Natural killer cell (primary cell): ENCODE measurements around the gene KRTAP4-8. TPM values are rescaled to one million over a fixed set of nuclear protein-coding genes. Genes with fewer than 3 reads are reported as not detected.
"Not testable (repeated sequence)": the region's sequence is repeated elsewhere in the genome, so short reads cannot be mapped to it uniquely, and the experiment has no call there.

ENCODE experiments used
- ATAC-seq, 3 donors: fragments of 150-1000 bp in 2 of 3; fragments of 200-7000 bp in 1 of 3; cut with Tn5 transposase; 1 replicate in 1 of 3; 2 replicates in 2 of 3; pipeline ENCODE4 v1.10.0; 2021; ENCODE audit warnings: mild to moderate bottlenecking in 2 of 3, moderate library complexity in 2 of 3
- DNase-seq, 2 donors: peaks; one replicate each; pipeline versions ENCODE4 v3.0.0 to v3.0.0-alpha.2; 2013 to 2021; ENCODE audit warnings: mixed read lengths in 1 of 2
- H3K27ac ChIP-seq: one replicate; pipeline ENCODE4 v1.5.1; 2013; ENCODE audit warnings: mild to moderate bottlenecking, low read length
- H3K27me3 ChIP-seq: one replicate; pipeline ENCODE4 v1.6.1; 2013; ENCODE audit warnings: low read length; ENCODE audit not compliant: control insufficient read depth, insufficient read depth
- H3K36me3 ChIP-seq: one replicate; pipeline ENCODE4 v1.6.1; 2013; ENCODE audit warnings: low read length; ENCODE audit not compliant: control insufficient read depth, insufficient read depth
- H3K4me1 ChIP-seq: one replicate; pipeline ENCODE4 v1.6.1; 2013; ENCODE audit warnings: low read length; ENCODE audit not compliant: control insufficient read depth, insufficient read depth
- H3K4me3 ChIP-seq: one replicate; pipeline ENCODE4 v1.5.1; 2013; ENCODE audit warnings: low read length
- H3K9me3 ChIP-seq: one replicate; pipeline ENCODE4 v1.6.1; 2013; ENCODE audit warnings: low read length; ENCODE audit not compliant: control insufficient read depth, insufficient read depth
- H3K27ac Mint-ChIP-seq, 2 donors: one replicate each; pipeline ENCODE4 v1.8.0; 2022; ENCODE audit warnings: mild to moderate bottlenecking in 2 of 2, mixed read lengths in 2 of 2, moderate library complexity in 1 of 2
- H3K27me3 Mint-ChIP-seq, 2 donors: one replicate each; pipeline ENCODE4 v1.8.0; 2022; ENCODE audit warnings: low read depth in 2 of 2, mixed read lengths in 2 of 2
- H3K36me3 Mint-ChIP-seq: one replicate; pipeline ENCODE4 v1.8.0; 2022; ENCODE audit warnings: mixed read lengths
- H3K4me1 Mint-ChIP-seq, 2 donors: one replicate each; pipeline ENCODE4 v1.8.0; 2022; ENCODE audit warnings: mixed read lengths in 2 of 2
- H3K4me3 Mint-ChIP-seq: one replicate; pipeline ENCODE4 v1.8.0; 2022; ENCODE audit warnings: mild to moderate bottlenecking, moderate library complexity, mixed read lengths
- H3K9me3 Mint-ChIP-seq, 2 donors: one replicate each; pipeline ENCODE4 v1.8.0; 2022; ENCODE audit warnings: mixed read lengths in 2 of 2
- WGBS: methylation state at CpG from one replicate; pipeline ENCODE4 v1.1.7; 2013; ENCODE audit warnings: missing lambda C conversion rate; ENCODE audit not compliant: insufficient coverage; 5-methylcytosine and 5-hydroxymethylcytosine counted together
- intact Hi-C: fragments of 100-400 bp; cut with micrococcal nuclease; formaldehyde crosslinking; loops from one replicate; pipeline ENCODE4 v1.14.2; 2022
- total RNA-seq, 4 donors: library from RNA; stranded (reverse); fragments of 120-200 nt in 1 of 4; gene quantifications; one replicate each; pipeline versions ENCODE4 v1.2.3 to v1.2.4, GENCODE V29; 2013 to 2022
- TF ChIP-seq, protein P1 (sequence below): fragments of 200-600 bp; IDR thresholded peaks from one replicate; pipeline ENCODE4 v1.8.0; 2022; ENCODE audit warnings: antibody characterized with exemption

KRTAP4-8 gene
- total RNA-seq, 3 donors from 2014 or later (not counting 1 experiment from before 2014, with no cell fraction given), result not detected

DNA sequence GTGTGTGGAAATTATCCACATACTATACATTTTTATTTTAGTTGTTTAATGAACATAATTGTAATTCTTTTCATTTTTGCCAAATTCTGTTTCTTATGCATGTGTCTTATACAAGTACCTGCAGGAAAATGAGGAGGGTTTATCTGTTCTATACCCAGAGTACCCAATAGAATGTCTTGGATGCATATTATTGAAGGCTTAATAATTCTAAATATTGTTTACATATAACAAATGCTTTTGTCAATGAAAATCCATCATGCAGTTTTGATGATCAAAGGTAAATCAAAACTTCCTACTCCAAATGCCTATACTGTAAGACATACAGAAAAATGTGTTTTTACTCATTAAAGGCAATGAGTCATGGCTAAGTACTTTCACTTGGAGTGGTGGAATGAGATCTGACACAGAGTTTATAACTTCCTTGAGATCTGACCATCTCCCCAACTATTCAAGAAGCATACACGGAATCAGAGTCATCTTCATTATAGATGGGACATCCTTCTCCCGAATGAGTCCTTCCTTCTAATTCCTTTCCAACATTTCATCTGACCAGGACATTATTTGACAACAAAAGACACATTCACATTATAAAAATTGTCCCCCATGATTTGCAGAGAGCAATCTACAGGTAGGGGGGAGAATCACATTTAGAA is 6.6 kb upstream of the KRTAP4-8 start:
- DNase-seq, H3K4me3 ChIP-seq, H3K9me3 Mint-ChIP-seq, H3K36me3 Mint-ChIP-seq, H3K27me3 ChIP-seq, H3K27ac ChIP-seq, H3K4me3 Mint-ChIP-seq, H3K9me3 ChIP-seq, H3K27ac Mint-ChIP-seq, intact Hi-C loops, ATAC-seq, H3K4me1 Mint-ChIP-seq, H3K36me3 ChIP-seq, H3K4me1 ChIP-seq: not testable (repeated sequence)
- peaks cover 7 to 46% of the 10 kb centered on the region in 2 donors for H3K27me3 Mint-ChIP-seq
- no CpG with 5 or more reads among the region's 2 CpGs for WGBS

DNA sequence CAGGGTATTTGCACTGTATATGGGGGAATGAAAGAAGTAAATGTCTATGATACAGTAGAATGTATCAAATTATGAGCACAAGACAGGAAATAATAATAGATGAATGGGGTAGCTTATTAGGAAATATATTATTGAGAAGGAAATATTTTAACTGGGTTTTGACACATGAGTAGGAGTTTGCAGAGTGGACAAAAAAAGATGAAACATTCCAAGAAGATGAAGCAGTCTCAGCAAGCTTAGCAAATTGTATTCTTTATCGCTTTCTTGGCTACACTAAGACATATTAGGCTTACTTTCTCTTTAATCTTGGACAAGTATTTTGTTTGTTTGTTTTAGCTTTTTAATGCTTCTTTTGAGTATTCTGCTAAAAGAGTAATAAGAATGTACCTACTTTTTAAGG is 6.0 kb upstream of the KRTAP4-8 start:
- Histone ChIP-seq H3K27me3 (no peaks in the 10 kb centered on the region), H3K27ac (no peak overlapping the region), H3K4me1 (no peaks in the 10 kb centered on the region), H3K9me3 (no peaks in the 10 kb centered on the region), H3K36me3 (no peaks in the 10 kb centered on the region), H3K4me3 (no peak overlapping the region)
- H3K27ac Mint-ChIP-seq, result no peak overlapping the region
- H3K27me3 Mint-ChIP-seq, result peaks cover 7 to 47% of the 10 kb centered on the region in 2 donors
- TF ChIP-seq, protein P1, sequence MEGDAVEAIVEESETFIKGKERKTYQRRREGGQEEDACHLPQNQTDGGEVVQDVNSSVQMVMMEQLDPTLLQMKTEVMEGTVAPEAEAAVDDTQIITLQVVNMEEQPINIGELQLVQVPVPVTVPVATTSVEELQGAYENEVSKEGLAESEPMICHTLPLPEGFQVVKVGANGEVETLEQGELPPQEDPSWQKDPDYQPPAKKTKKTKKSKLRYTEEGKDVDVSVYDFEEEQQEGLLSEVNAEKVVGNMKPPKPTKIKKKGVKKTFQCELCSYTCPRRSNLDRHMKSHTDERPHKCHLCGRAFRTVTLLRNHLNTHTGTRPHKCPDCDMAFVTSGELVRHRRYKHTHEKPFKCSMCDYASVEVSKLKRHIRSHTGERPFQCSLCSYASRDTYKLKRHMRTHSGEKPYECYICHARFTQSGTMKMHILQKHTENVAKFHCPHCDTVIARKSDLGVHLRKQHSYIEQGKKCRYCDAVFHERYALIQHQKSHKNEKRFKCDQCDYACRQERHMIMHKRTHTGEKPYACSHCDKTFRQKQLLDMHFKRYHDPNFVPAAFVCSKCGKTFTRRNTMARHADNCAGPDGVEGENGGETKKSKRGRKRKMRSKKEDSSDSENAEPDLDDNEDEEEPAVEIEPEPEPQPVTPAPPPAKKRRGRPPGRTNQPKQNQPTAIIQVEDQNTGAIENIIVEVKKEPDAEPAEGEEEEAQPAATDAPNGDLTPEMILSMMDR, result no peak
- ATAC-seq (no peak), DNase-seq (no peak)
- intact Hi-C loops, result no loop called here
- no CpG with 5 or more reads among the region's 1 CpG for WGBS
- no peaks in the 10 kb centered on the region for H3K36me3 Mint-ChIP-seq
- H3K9me3 Mint-ChIP-seq, result no peaks in the 10 kb centered on the region
- H3K4me3 Mint-ChIP-seq, result no peak overlapping the region
- no peaks in the 10 kb centered on the region for H3K4me1 Mint-ChIP-seq

DNA sequence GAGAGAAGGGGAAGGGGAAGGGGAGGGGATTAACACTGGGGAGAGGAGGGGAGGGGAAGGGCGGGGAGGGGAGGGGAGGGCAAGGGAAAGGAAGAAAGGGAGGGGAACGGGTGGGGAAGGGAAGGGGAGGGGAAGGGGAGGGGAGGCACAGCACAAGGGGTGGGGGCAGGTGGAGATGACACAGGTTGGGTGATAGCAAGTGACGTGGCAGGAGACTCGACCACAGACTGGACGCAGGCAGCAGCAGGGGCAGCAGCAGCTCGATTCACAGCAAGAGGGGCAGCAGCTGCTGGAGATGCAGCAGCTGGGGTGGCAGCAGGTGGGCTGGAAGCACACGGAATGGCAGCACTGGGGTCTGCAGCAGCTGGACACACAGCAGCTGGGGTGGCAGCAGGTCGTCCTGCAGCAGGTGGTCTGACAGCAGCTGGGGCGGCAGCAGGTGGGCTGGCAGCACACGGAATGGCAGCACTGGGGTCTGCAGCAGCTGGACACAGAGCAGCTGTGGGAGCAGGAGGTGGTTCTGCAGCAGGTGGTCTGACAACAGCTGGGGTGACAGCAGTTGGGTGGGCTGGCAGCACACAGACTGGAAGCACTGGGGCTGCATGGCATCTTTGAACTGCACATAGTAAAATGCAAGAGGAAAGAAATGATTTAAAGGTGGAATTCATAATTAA is 3.8 kb upstream of the KRTAP4-8 start, which contains the start of gene KRTAP4-16:
KRTAP4-16 (minus strand) TSS at position 624 of the 674 bp plus-strand sequence; CDS start at position 624, 0 bp downstream.
- Mint-ChIP-seq H3K4me3 (no peak within 1 kb of the TSS), H3K4me1 (no peaks in the 10 kb centered on the region), H3K27ac (no peak within 1 kb of the TSS), H3K9me3 (no peaks in the 10 kb centered on the region), H3K36me3 (no peaks in the 10 kb centered on the region), H3K27me3 (peaks cover 19 to 51% of the 10 kb centered on the region in 2 donors)
- DNase-seq, result no peak
- intact Hi-C loops, result no loop called here
- Histone ChIP-seq H3K27me3 (no peaks in the 10 kb centered on the region), H3K36me3 (no peaks in the 10 kb centered on the region), H3K4me1 (no peaks in the 10 kb centered on the region), H3K9me3 (no peaks in the 10 kb centered on the region), H3K4me3 (no peak within 1 kb of the TSS), H3K27ac (no peak within 1 kb of the TSS)
- TF ChIP-seq, protein P1, result no peak
- WGBS, result 69% methylated on average over 10 of the region's 10 CpGs
- no peak for ATAC-seq

DNA sequence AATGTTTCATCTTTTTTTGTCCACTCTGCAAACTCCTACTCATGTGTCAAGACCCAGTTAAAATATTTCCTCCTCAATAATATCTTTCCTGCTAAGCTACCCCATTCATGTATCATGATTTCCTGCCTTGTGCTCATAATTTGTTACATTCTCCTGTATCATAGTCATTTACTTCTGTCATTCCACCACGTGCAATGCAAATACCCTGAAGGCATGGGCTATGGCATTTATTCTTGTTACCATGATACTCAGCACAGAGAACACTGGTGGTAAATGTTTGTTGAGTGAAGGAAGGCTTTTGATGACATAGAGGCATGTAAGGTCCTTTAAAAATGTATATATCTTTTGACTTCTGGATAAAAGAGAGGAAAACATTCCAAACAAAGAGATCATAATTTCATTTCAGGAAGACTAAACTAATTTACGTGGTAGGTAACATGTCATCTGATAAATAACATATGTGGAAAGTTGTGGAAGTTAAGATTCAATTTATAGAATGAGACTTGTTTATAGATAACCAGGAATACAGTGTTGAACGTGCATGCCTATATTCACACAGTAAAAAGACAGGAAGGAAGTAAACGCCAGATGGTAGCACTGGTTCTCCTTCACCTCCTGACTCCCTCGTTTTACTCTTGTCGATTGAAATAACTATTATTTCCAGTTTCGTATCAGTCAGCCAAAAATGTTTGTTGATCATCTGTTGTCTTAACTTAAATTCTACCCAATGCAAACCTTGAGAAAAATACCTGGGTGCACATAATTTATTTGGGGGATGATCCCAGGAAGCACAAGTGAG is 1.9 kb upstream of the KRTAP4-8 start:
- H3K9me3 Mint-ChIP-seq, H3K27ac ChIP-seq, H3K4me1 Mint-ChIP-seq, H3K4me1 ChIP-seq, intact Hi-C loops, H3K27ac Mint-ChIP-seq, H3K36me3 ChIP-seq, H3K4me3 Mint-ChIP-seq, H3K27me3 ChIP-seq, DNase-seq, H3K4me3 ChIP-seq, ATAC-seq, H3K9me3 ChIP-seq, H3K36me3 Mint-ChIP-seq: not testable (repeated sequence)
- 10% methylated on average over 6 of the region's 7 CpGs for WGBS
- peaks cover 19 to 47% of the 10 kb centered on the region in 2 donors for H3K27me3 Mint-ChIP-seq
